Activated T-cell treated with anti-CD3 and anti-CD28 coated beads, Interleukin-2, amount 50 U/mL, for 4 hours (primary cell): ENCODE measurements around the gene CAMK1D. TPM values are rescaled to one million over a fixed set of nuclear protein-coding genes. Genes with fewer than 3 reads are reported as not detected.

Source experiments
- ATAC-seq, 2 donors: fragments of 200-7000 bp; cut with Tn5 transposase; one replicate each; pipeline ENCODE4 v1.10.0; 2021
- DNase-seq: peaks from one replicate; pipeline ENCODE4 v3.0.0-alpha.2; 2020
- H3K27me3 Mint-ChIP-seq: one replicate; pipeline ENCODE4 v1.8.0; 2021; ENCODE audit warnings: low read depth, mixed read lengths
- H3K36me3 Mint-ChIP-seq: one replicate; pipeline ENCODE4 v1.8.0; 2022; ENCODE audit warnings: mixed read lengths; ENCODE audit not compliant: insufficient read depth
- H3K4me1 Mint-ChIP-seq: one replicate; pipeline ENCODE4 v1.8.0; 2021; ENCODE audit warnings: low read depth, mixed read lengths
- H3K4me3 Mint-ChIP-seq: one replicate; pipeline ENCODE4 v1.8.0; 2021; ENCODE audit warnings: mild to moderate bottlenecking, moderate library complexity, mixed read lengths
- H3K9me3 Mint-ChIP-seq: one replicate; pipeline ENCODE4 v1.8.0; 2021; ENCODE audit warnings: mixed read lengths
- total RNA-seq, 3 donors: library from RNA; stranded (reverse); gene quantifications; one replicate each; pipeline ENCODE4 v1.2.1, GENCODE V29; 2021

Gene CAMK1D
- total RNA-seq, 3 donors from 2014 or later, result 6.3 to 7.8 (median 6.7) TPM

DNA sequence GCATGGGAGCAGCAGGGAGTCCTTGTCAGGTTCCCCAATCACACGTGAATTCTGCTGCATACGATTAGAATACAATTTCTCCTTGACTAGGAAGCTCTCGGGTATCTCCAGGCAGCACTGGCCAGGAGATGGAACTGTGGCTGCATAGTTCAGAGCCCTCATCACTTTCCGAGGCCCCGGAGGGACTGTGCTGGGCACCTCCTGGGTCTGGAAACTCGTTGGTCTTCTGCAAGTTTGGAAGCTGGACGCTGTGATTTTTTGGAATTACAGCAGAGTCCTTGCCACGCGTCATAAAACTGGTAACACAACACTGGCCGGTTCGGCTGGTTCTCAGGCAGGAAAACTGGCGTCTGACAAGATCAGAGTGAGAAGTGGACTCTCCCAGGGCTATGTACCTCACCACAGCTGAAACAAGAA, 436.1 kb downstream of the CAMK1D start:
- Mint-ChIP-seq H3K27me3 (no peaks in the 10 kb centered on the region), H3K36me3 (peaks cover 19% of the 10 kb centered on the region), H3K4me3 (no peak overlapping the region), H3K9me3 (no peaks in the 10 kb centered on the region), H3K4me1 (peaks cover 12% of the 10 kb centered on the region)
- DNase-seq (no peak), ATAC-seq (no peak)

DNA sequence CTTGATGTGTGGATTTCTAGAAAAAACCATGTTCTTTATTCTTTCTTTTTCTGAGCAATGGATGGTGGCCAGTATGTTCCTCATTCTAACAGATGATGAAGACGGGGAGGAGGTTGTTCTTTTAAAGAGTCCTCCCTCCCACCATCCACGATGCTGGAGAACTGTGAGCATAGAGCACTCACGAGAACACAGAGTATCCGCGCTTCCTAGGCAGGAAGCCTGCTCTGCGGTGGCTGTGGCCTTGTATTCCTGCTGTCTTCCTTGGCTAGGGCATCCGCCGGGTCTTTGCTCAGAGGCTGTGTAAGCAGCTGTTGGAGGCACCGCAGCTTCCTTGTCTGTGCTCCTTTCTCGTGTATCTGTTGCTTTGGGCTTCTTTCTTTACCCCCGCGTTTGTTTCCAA, 437.9 kb downstream of the CAMK1D start:
- no peak for DNase-seq
- Mint-ChIP-seq H3K36me3 (peaks cover 26% of the 10 kb centered on the region), H3K9me3 (no peaks in the 10 kb centered on the region), H3K4me1 (peaks cover 3% of the 10 kb centered on the region), H3K4me3 (no peak overlapping the region), H3K27me3 (no peaks in the 10 kb centered on the region)
- no peak for ATAC-seq

DNA sequence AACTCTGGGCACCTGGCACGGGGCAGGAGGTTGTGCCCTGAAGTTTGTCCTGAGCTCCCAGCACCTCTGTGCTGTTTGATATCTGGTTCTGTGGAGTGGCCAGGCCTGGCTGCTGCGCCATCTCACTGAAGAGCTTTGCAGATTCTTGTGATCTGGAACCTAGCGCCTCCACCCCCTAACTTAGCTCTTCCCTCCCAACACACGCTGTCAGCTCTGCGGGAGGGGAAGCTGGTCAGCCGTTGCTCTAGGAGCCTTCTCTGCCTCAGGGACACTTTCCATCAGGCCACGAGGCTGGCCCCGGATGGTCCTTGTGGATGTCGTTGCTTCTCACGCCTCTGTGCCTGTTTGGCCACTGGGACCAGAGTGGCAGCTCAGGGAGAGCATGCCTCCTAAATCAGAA, 438.9 kb downstream of the CAMK1D start:
- H3K4me1 Mint-ChIP-seq, result no peaks in the 10 kb centered on the region
- H3K27me3 Mint-ChIP-seq, result no peaks in the 10 kb centered on the region
- peaks cover 31% of the 10 kb centered on the region for H3K36me3 Mint-ChIP-seq
- ATAC-seq (no peak), DNase-seq (no peak)
- H3K4me3 Mint-ChIP-seq, result no peak overlapping the region
- no peaks in the 10 kb centered on the region for H3K9me3 Mint-ChIP-seq

DNA sequence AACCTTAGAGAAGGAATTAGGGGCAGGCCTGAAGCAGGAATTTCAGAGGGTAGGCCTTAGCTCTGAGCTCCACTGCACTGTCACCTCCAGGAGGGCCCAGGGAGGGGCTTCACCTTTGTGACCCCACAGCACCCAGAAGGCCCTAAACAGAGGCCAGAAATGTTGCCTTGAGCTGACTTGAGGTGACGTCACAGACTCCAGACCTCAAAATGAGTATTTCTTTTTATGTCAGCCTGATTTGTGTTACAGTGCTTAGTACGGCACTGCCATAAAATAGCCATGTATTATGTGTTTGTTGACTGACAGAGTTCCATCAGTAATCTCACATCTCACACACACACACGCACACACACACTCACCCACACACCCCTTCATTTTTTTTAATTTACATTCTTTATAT, 440.9 kb downstream of the CAMK1D start:
- no peaks in the 10 kb centered on the region for H3K4me1 Mint-ChIP-seq
- no peaks in the 10 kb centered on the region for H3K27me3 Mint-ChIP-seq
- no peaks in the 10 kb centered on the region for H3K9me3 Mint-ChIP-seq
- peaks cover 37% of the 10 kb centered on the region for H3K36me3 Mint-ChIP-seq
- no peak overlapping the region for H3K4me3 Mint-ChIP-seq
- no peak for DNase-seq
- no peak for ATAC-seq

DNA sequence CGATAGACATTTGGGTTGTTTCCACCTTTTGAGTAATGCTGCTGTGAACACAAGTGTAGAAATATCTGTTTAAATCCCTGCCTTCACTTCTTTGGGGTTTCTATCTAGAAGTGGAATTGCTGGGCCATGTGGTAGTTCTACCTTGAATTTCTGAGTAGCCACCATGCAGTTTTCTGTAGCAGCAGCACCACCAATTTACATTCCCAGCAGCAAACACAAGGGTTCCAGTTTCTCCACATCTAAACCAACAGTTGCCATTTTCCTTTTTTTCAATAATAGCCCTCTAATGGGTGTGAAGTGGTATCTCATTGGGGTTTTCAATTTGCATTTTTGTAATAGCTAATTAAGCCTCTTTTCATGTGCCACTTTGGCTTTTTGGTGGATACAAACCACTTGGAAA, 442.4 kb downstream of the CAMK1D start:
- H3K27me3 Mint-ChIP-seq, result no peaks in the 10 kb centered on the region
- H3K36me3 Mint-ChIP-seq, result peaks cover 37% of the 10 kb centered on the region
- no peaks in the 10 kb centered on the region for H3K4me1 Mint-ChIP-seq
- no peak overlapping the region for H3K4me3 Mint-ChIP-seq
- ATAC-seq (no peak), DNase-seq (no peak)
- H3K9me3 Mint-ChIP-seq, result no peaks in the 10 kb centered on the region

DNA sequence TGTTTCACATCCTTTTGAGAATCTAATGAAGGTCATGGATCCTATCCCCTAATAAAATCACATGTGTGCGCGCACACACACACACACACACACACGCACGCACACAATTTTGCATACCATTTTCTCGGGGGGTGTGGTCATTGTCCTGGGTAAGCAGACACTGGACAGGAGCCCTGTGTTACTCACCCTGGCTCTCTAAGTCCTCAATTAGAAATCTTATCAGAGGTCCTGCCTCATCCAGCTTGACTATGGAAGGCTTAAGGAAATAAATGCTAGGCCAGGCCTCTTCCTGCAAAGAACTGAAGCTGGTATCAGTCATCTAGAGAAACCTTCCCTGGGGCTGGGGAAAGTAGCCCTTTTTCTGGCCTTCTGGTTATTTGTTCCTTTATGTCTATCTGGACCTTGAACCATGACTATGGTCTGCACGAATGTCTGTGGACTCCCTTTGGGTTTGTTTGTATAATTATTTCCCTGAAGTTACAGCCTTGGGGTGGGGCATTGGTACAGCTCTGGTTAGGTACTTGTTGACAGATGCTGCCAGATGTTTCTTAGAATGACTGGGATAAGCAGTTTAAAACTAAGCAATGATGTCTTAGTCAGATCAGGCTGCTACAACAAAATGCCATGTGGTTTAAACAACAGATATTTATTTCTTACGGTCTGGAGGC, 443.7 kb downstream of the CAMK1D start:
- H3K4me1 Mint-ChIP-seq, result no peaks in the 10 kb centered on the region
- H3K36me3 Mint-ChIP-seq, result peaks cover 41% of the 10 kb centered on the region
- no peak overlapping the region for H3K4me3 Mint-ChIP-seq
- no peaks in the 10 kb centered on the region for H3K9me3 Mint-ChIP-seq
- no peaks in the 10 kb centered on the region for H3K27me3 Mint-ChIP-seq
- no peak for ATAC-seq
- DNase-seq, result no peak

DNA sequence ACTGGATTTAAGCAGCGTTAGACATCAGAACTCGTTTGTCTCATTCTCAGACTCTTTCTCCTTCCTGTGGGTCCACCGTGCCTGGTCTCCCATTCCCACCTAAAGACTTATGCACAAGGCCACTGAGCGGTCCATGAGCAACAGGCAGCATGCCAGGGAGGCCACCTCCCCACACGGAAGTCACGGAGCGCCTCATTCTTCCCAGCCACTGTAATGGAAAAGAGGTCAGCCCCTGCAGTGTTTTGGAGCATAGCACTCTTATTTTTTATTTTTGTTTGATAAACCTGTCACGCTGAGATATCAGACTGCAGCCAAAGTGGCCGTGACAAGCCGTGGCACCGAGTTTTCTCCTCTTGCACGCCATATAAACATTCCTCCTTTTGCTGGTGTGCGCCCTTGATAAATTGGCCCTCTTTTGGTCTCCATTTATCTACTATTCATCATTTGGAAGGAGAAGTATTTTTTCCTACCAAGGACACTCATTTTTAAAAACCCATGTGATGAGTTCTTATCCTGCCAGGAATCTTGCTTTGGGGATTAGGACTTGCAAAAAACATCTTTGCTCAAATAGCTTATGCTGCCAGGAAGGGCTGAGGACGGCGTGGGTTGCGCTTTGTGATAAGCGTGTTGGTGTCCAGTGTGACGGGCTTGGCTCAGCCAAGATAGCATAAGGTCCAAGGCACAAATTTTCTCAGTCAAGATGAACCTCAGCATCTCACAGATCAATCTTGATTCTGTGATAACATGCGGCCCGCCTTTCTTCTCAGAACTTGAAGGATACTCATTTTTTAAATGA, 446.2 kb downstream of the CAMK1D start:
- Mint-ChIP-seq H3K27me3 (no peaks in the 10 kb centered on the region), H3K9me3 (no peaks in the 10 kb centered on the region), H3K36me3 (peaks cover 43% of the 10 kb centered on the region), H3K4me1 (no peaks in the 10 kb centered on the region), H3K4me3 (no peak overlapping the region)
- DNase-seq (no peak), ATAC-seq (no peak)

DNA sequence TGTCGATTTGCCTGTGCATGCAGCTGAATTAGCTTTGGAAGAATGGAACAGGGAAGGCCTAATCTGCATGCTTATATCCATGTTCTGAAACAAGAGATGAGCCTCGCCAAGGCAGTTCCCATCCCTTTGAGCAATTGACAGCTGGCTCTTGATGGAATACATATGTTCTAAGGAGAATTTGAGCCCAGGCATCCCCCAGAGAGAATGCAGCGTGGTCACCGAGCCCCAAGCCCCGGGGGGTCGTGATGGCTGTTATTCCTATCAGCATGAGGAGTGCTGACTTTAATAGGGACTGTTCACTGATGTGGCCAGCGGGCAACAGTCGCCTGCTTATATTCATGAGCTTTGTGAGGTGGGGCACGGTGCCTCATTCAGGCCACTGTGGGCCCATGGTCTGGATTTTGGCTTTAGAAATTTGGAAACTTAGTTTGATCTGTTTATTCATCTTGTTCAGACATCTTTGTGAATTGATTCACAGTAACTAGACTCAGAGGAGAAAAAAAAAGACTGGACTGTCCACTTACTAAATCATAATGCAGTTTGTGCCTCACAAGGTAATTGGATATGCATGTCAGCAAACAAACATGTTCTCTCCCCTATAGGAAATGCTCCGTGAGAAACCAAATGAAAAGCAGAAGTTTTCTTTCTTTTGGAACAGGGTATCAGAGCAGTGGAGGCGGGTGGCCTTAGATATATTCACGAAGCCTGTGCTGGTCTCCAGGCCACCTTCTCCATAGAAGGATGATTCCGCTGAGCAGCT, 447.2 kb downstream of the CAMK1D start:
- Mint-ChIP-seq H3K9me3 (no peaks in the 10 kb centered on the region), H3K36me3 (peaks cover 40% of the 10 kb centered on the region), H3K4me1 (no peaks in the 10 kb centered on the region), H3K4me3 (no peak overlapping the region), H3K27me3 (no peaks in the 10 kb centered on the region)
- ATAC-seq, result no peak
- DNase-seq, result no peak

DNA sequence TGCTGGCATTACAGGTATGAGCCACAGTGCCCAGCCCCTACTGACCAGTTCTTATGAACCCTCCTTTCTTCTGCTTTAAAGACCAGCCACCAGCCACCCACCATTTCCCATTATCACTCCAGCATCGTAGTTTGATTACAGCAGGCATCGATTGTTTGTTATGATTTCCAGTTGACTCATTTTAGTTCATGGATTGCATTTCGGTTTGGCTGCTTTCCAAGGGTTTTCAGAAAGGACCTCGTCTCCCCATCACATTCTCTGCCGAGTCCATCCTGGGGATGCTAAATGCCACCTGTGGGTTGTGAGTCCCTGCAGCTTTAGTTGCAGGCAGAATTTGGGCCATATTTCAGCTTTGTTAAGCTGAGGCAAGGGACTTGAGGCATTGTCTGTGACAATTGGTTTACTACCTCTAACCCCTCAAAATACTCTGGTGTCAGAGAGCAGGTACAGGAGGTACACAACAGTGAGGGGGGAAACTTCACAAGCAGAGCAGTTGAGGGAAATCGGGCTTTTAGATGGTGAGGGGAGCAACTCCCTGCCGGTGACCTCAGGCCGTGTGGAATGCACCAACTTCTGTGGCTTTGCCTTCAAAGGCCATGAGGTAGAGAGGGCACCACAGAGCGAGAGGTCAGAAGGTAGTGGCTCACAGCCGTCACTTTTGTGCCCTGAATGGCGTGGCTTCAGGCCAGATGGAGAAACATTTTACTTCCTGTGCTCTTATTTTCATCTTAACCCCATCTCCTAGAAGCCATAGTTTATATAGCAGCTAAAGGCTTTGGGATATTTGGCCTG, 448.3 kb downstream of the CAMK1D start:
- DNase-seq (no peak), ATAC-seq (no peak)
- Mint-ChIP-seq H3K4me3 (no peak overlapping the region), H3K36me3 (peaks cover 44% of the 10 kb centered on the region), H3K9me3 (no peaks in the 10 kb centered on the region), H3K27me3 (no peaks in the 10 kb centered on the region), H3K4me1 (no peaks in the 10 kb centered on the region)

DNA sequence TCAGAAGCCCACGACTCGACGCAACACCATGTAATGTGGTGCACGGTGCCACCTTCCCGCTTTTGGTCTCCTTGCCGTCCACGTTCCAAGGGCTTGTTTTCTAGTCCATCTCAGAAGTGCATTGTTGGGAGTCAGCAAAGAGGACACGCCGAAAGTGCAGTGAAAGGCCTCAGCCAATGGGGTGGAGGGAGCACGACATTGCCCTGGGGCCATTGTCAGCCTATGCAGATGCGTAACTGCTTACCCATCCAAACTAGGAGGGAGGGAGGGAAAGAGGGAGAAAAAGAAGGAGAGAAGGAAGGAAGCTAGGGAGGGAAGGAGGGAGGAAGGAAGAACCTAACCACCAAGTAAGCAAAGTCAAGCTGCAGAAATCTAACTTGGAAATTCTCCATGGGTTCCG, 449.8 kb downstream of the CAMK1D start:
- H3K4me3 Mint-ChIP-seq, result no peak overlapping the region

DNA sequence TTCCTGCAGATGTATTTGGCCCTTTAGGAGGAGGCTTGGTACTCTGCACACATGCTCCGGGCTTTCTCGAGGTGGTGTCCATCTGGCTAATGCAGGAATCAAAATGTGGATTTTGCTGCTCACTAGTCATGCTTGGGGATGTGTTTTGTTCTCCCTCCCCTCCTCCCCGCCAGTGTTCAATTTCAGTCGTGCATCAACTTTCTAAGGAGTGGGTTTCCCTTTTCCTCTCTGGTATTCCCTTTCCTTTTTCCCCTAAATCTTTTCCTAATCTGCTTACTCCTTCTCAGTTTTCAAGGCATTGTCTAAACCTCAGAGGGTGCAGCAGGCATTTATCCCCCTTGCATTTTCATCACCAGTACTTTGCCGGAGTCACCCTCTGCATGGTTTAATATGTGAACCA, 450.4 kb downstream of the CAMK1D start:
- ATAC-seq (no peak), DNase-seq (no peak)
- H3K9me3 Mint-ChIP-seq, result no peaks in the 10 kb centered on the region
- H3K27me3 Mint-ChIP-seq, result no peaks in the 10 kb centered on the region
- H3K4me3 Mint-ChIP-seq, result no peak overlapping the region
- H3K36me3 Mint-ChIP-seq, result peaks cover 31% of the 10 kb centered on the region
- H3K4me1 Mint-ChIP-seq, result no peaks in the 10 kb centered on the region

More for the DNA sequence above, 449.8 kb downstream of the CAMK1D start:
- no peak for DNase-seq
- Mint-ChIP-seq H3K27me3 (no peaks in the 10 kb centered on the region), H3K36me3 (peaks cover 31% of the 10 kb centered on the region), H3K4me1 (no peaks in the 10 kb centered on the region), H3K9me3 (no peaks in the 10 kb centered on the region)
- no peak for ATAC-seq

DNA sequence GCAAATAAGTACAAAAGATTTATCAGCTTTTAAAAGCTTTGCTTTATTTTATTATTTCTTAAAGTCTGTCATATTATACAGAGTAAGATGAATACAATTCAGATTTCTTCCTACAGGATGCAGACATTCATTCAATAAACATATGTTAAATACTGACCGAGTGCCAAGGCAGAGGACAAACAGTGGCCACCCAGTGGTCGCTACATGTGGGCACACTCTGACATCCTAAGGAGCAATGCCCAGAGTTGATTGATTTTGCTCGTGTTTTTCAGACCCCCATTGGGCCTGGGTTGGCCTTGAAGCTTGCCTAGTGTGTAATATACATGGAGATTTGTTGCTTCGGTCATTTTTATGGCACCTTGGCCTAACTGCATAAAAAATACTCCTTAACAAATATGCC, 451.0 kb downstream of the CAMK1D start:
- Mint-ChIP-seq H3K4me1 (no peaks in the 10 kb centered on the region), H3K4me3 (no peak overlapping the region), H3K36me3 (peaks cover 26% of the 10 kb centered on the region), H3K27me3 (no peaks in the 10 kb centered on the region), H3K9me3 (no peaks in the 10 kb centered on the region)
- ATAC-seq, result no peak
- DNase-seq, result no peak

DNA sequence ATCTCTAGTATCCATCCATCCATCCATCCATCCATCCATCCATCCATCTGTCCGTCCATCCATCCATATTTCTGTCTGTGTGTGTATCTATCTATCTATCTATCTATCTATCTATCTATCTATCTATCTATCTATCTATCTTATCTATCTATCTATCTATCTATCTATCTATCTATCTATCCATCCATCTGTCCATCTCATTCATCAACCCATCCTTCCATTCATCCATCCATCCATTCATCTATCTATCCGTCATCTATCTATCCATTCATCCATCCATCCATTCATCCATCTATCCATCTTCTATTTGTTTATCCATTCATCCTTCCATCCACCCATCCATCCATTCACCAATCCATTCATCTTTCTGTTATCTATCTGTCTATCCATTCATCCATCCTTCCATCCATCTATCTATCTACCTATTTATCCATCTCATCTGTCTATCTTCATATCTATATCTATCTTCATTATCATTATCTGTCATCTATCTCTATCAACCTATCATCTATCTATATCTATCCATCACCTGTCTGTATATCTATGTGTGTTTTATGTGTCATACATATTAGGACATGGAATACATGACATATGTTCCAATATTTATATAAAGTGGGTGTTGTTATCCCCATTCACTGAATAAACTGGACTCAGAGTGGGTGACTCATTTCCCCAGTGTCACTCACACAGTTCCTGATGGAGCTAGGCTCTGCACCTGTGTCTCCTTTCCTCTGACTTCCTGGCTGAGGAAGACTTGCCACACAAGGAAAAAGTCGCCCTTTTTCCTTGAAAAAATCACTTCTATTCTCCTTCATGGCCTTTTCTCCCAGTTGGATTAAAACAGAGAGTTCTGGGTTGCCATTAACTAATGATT, 452.1 kb downstream of the CAMK1D start:
- H3K9me3 Mint-ChIP-seq, result no peaks in the 10 kb centered on the region
- DNase-seq (no peak), ATAC-seq (no peak)
- no peaks in the 10 kb centered on the region for H3K27me3 Mint-ChIP-seq
- no peaks in the 10 kb centered on the region for H3K4me1 Mint-ChIP-seq
- H3K4me3 Mint-ChIP-seq, result no peak overlapping the region
- H3K36me3 Mint-ChIP-seq, result peaks cover 26% of the 10 kb centered on the region
